ENCODE results near the gene DLG1. TPM values are rescaled to one million over a fixed set of nuclear protein-coding genes. Genes with fewer than 3 reads are reported as not detected.

The DLG1 gene
- total and polyA plus RNA-seq, 2 of the 4 experiments (the other 2 are of a cell fraction): 21.2 to 57.7 TPM

DNA sequence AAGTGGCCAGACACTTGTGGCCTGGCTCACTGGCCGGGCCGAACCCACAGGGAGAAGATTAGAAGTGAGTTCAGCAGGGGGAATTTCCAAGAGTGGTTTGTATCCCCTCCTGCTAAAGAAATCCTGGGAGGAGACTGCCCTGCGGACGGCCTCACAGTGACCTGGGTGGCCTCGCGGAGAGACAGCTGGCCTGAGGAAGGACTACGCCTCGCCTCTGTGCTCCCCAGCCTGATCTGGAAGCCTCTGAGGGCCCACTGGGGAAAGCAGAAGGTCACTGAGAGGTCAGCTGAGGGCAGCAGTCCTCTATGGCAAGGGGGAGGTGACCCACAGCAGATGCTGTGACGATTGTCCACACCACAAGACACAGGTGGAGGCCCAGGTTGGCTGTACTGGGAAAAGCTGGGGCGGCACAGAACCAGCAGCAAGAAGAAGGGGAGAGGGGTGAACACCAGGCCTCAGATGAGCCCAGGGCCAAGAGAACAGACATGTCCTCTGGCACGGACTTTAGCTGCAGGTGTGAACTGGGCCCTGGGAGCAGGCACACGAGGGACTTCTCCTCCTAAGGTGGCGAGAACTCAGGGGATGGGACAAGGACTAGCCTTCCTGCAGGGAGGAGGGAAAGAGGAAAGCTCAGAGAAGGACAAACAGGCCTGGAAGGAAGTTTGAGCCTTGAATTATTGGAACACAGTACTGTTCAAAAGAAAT, 37.2 kb upstream of the DLG1 start:
- Histone ChIP-seq H3K9ac (ENCODE audit: low read depth, low read length) (no peak overlapping the region), H2BK20ac (ENCODE audit: low read depth, low read length) (no peak overlapping the region), H2BK5ac (ENCODE audit: low read depth, low read length, poor library complexity, severe bottlenecking) (no peak overlapping the region), H3K9me1 (ENCODE audit: insufficient read depth, low read length) (no peaks in the 10 kb centered on the region; the same call in 1 of the 2 replicates), H3K4ac (ENCODE audit: low read depth, low read length) (no peak overlapping the region), H3K4me2 (ENCODE audit: low read depth, low read length) (no peak overlapping the region), H4K5ac (ENCODE audit: low read depth, low read length) (no peak overlapping the region), H3K79me1 (ENCODE audit: low read depth in 1 of 2, low read length in 2 of 2) (no peaks in the 10 kb centered on the region), H2AK5ac (ENCODE audit: low read depth, low read length) (no peak overlapping the region), H2AK9ac (replicated peaks; ENCODE audit: low read depth, low read length, poor library complexity) (no peak overlapping the region), H2BK15ac (ENCODE audit: low read depth, low read length) (no peak overlapping the region), H3K27me3 (ENCODE audit: control insufficient read depth, insufficient read depth, low read length) (peaks cover 25% of the 10 kb centered on the region), H3K36me3 (ENCODE audit: control insufficient read depth, insufficient read depth, low read length) (no peaks in the 10 kb centered on the region), H3K23ac (ENCODE audit: low read depth, low read length) (no peak overlapping the region), H3K56ac (ENCODE audit: extremely low read depth, insufficient read depth, low read length) (no peak overlapping the region), H2BK120ac (ENCODE audit: low read depth, low read length) (no peak overlapping the region), H3K9me3 (ENCODE audit: control insufficient read depth, insufficient read depth, low read length) (no peaks in the 10 kb centered on the region), H3K14ac (replicated peaks; ENCODE audit: low read depth, low read length) (no peak overlapping the region), H4K8ac (ENCODE audit: low read depth in 2 of 2, low read length in 2 of 2) (no peak overlapping the region), H3K18ac (ENCODE audit: low read depth, low read length) (no peak overlapping the region), H4K91ac (ENCODE audit: insufficient read depth, low read depth, low read length) (no peak overlapping the region), H3K27ac (ENCODE audit: insufficient read depth, low read length) (no peak overlapping the region), H4K20me1 (ENCODE audit: insufficient read depth, low read length) (no peaks in the 10 kb centered on the region), H3K4me3 (ENCODE audit: insufficient read depth, low read depth, low read length) (no peak overlapping the region), H2AFZ (replicated peaks; ENCODE audit: low read length, poor library complexity) (no peak overlapping the region), H3K4me1 (ENCODE audit: control insufficient read depth, insufficient read depth, low read length) (peaks cover 6% of the 10 kb centered on the region; the same call in 1 of the 2 replicates)
- in situ Hi-C loops (cut with MboI; ENCODE audit: low sequenced_read_pairs) (no loop called here), intact Hi-C loops (cut with micrococcal nuclease) (no loop called here), dilution Hi-C loops (cut with HindIII; ENCODE audit: low sequenced_read_pairs, unreplicated experiment) (no loop called here)
- WGBS, 2 experiments (ENCODE audit: extremely low coverage in 2 of 2, insufficient read length in 1 of 2): 100% methylated on average over 1 of the region's 13 CpGs; no CpG with 5 or more reads in 1 of the 2 experiments
- ChIA-PET CTCF (no interaction called here), POLR2A (ENCODE audit: unreplicated experiment) (no interaction called here)
- ATAC-seq (ENCODE audit: low read depth) (no peak), DNase-seq (no peak)
- no peak for TF ChIP-seq RFX5 (IDR thresholded peaks at IDR 0.05; ENCODE audit: low read depth, low read length)
- no peak for TF ChIP-seq MAZ (IDR thresholded peaks at IDR 0.05; ENCODE audit: borderline replicate concordance, low read depth, low read length)
- no peak for TF ChIP-seq FOS (IDR thresholded peaks at IDR 0.05; ENCODE audit: low read depth, low read length)
- TF ChIP-seq, protein P1, sequence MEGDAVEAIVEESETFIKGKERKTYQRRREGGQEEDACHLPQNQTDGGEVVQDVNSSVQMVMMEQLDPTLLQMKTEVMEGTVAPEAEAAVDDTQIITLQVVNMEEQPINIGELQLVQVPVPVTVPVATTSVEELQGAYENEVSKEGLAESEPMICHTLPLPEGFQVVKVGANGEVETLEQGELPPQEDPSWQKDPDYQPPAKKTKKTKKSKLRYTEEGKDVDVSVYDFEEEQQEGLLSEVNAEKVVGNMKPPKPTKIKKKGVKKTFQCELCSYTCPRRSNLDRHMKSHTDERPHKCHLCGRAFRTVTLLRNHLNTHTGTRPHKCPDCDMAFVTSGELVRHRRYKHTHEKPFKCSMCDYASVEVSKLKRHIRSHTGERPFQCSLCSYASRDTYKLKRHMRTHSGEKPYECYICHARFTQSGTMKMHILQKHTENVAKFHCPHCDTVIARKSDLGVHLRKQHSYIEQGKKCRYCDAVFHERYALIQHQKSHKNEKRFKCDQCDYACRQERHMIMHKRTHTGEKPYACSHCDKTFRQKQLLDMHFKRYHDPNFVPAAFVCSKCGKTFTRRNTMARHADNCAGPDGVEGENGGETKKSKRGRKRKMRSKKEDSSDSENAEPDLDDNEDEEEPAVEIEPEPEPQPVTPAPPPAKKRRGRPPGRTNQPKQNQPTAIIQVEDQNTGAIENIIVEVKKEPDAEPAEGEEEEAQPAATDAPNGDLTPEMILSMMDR (conservative IDR thresholded peaks at IDR 0.05; ENCODE audit: low read depth, low read length): no peak
- no peak for TF ChIP-seq MXI1 (IDR thresholded peaks at IDR 0.05; ENCODE audit: borderline replicate concordance, low read depth, low read length)
- no peak for TF ChIP-seq CEBPB (IDR thresholded peaks at IDR 0.05; ENCODE audit: low read depth, low read length)
- TF ChIP-seq MAFK (IDR thresholded peaks at IDR 0.05; ENCODE audit: low read depth, low read length): no peak
- TF ChIP-seq RAD21 (IDR thresholded peaks at IDR 0.05; ENCODE audit: low read length): no peak
- TF ChIP-seq, protein P2, sequence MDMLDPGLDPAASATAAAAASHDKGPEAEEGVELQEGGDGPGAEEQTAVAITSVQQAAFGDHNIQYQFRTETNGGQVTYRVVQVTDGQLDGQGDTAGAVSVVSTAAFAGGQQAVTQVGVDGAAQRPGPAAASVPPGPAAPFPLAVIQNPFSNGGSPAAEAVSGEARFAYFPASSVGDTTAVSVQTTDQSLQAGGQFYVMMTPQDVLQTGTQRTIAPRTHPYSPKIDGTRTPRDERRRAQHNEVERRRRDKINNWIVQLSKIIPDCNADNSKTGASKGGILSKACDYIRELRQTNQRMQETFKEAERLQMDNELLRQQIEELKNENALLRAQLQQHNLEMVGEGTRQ (IDR thresholded peaks at IDR 0.05; ENCODE audit: low read depth, low read length): no peak
- no peak for TF ChIP-seq NFE2L2 (IDR thresholded peaks at IDR 0.05; ENCODE audit: low read depth, low read length)
- no peak for TF ChIP-seq BHLHE40 (IDR thresholded peaks at IDR 0.05; ENCODE audit: low read depth, low read length)
- TF ChIP-seq, protein P3, sequence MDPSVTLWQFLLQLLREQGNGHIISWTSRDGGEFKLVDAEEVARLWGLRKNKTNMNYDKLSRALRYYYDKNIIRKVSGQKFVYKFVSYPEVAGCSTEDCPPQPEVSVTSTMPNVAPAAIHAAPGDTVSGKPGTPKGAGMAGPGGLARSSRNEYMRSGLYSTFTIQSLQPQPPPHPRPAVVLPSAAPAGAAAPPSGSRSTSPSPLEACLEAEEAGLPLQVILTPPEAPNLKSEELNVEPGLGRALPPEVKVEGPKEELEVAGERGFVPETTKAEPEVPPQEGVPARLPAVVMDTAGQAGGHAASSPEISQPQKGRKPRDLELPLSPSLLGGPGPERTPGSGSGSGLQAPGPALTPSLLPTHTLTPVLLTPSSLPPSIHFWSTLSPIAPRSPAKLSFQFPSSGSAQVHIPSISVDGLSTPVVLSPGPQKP (IDR thresholded peaks at IDR 0.05; ENCODE audit: borderline replicate concordance, low read depth, low read length): no peak
- TF ChIP-seq POLR2A (IDR thresholded peaks at IDR 0.05; ENCODE audit: low read depth, low read length): no peak
- no peak for TF ChIP-seq RCOR1 (IDR thresholded peaks at IDR 0.05; ENCODE audit: insufficient replicate concordance, low read length)
- no peak for TF ChIP-seq SMC3 (IDR thresholded peaks at IDR 0.05; ENCODE audit: low read depth, low read length)
- TF ChIP-seq CHD1 (IDR thresholded peaks at IDR 0.05; ENCODE audit: low read depth, low read length): no peak
- no TSS peak for BruUV-seq (replicated peaks)

Measured in IMR-90 (cell line).